Upper lobe of left lung (tissue), 4 donors: ENCODE results near the gene ZNF408.

Experiments used
- EP300 ChIP-seq, 4 donors: sonication (generic); formaldehyde crosslinking; IDR thresholded peaks; one replicate each; pipeline ENCODE4 v1.5.1; 2017; ENCODE audit warnings: antibody characterized with exemption in 4 of 4, control low read depth in 2 of 4
- POLR2A ChIP-seq, 4 donors: fragments of 450-650 bp; IDR thresholded peaks; one replicate each; pipeline ENCODE4 v1.5.1; 2016 to 2017; ENCODE audit warnings: antibody characterized with exemption in 4 of 4, mild to moderate bottlenecking in 2 of 4
- POLR2AphosphoS5 ChIP-seq, 2 donors: sonication (generic); formaldehyde crosslinking; IDR thresholded peaks; one replicate each; pipeline ENCODE4 v1.5.1; 2017; ENCODE audit warnings: antibody characterized with exemption in 2 of 2
- TF ChIP-seq, protein P1 (sequence below), 6 experiments: fragments of 450-650 bp in 4 of 6; fragments of 200-600 bp in 2 of 6; sonication (generic) in 2 of 6; IDR thresholded peaks; one replicate each; pipeline ENCODE4 v1.5.1; 2016 to 2019; ENCODE audit warnings: antibody characterized with exemption in 6 of 6

DNA sequence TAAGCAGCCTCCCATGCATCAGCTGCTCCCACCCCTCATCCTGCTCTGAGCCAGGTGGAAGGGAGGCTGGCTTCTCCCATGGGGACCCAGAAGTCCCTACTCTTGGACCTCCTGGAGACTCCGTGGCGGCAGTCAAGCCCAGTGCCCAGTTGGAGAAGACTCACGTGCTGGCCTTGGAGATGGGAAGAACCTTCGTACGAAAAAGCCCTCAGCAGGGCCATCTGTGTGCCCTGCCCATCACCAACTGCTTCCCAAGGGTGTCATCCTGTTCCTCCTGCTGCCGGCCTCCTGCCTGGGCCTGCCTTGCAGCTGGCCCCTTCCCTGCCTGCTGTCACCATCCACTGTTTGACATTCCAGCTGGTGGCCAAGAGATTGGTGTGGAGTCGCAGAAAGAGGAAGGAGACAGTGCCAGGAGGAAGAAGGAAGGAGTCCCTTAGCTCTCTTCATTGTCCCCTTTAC is 28.4 kb upstream of the ZNF408 start:
- TF ChIP-seq, protein P1, sequence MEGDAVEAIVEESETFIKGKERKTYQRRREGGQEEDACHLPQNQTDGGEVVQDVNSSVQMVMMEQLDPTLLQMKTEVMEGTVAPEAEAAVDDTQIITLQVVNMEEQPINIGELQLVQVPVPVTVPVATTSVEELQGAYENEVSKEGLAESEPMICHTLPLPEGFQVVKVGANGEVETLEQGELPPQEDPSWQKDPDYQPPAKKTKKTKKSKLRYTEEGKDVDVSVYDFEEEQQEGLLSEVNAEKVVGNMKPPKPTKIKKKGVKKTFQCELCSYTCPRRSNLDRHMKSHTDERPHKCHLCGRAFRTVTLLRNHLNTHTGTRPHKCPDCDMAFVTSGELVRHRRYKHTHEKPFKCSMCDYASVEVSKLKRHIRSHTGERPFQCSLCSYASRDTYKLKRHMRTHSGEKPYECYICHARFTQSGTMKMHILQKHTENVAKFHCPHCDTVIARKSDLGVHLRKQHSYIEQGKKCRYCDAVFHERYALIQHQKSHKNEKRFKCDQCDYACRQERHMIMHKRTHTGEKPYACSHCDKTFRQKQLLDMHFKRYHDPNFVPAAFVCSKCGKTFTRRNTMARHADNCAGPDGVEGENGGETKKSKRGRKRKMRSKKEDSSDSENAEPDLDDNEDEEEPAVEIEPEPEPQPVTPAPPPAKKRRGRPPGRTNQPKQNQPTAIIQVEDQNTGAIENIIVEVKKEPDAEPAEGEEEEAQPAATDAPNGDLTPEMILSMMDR (IDR thresholded peaks at IDR 0.05): no peak
- TF ChIP-seq POLR2A (IDR thresholded peaks at IDR 0.05) (no peak), POLR2AphosphoS5 (IDR thresholded peaks at IDR 0.05) (no peak), EP300 (IDR thresholded peaks at IDR 0.05) (no peak)
